Left colon (tissue), 2 donors: ENCODE measurements around the gene COL4A2. TPM values are rescaled to one million over a fixed set of nuclear protein-coding genes. Genes with fewer than 3 reads are reported as not detected.
"Not testable (repeated sequence)": the region's sequence is repeated elsewhere in the genome, so short reads cannot be mapped to it uniquely, and the experiment has no call there.

Source experiments
- ATAC-seq: fragments of 200-7000 bp; cut with Tn5 transposase; one replicate; pipeline ENCODE4 v1.9.1; 2020; ENCODE audit warnings: mild to moderate bottlenecking, moderate library complexity
- DNase-seq, 2 donors: peaks; one replicate each; pipeline ENCODE4 v3.0.0-alpha.2; 2020
- intact Hi-C, 2 donors: fragments of 100-400 bp; cut with DNase I in 1 of 2; cut with micrococcal nuclease in 1 of 2; formaldehyde crosslinking; loops; one replicate each; pipeline versions ENCODE4 v1.11.2 to v1.14.0; 2022; cut with DNase I, micrococcal nuclease
- total RNA-seq, 2 donors: library from RNA; stranded (reverse); fragmentation: NEBNext Ultra II Directional; extraction: Animal tissue kit (Norgen Biotek cat#: 25700); gene quantifications; one replicate each; pipeline ENCODE4 v1.2.1, GENCODE V29; 2021
- donor health status: DM: no; HTN: no; CAD: no.
- donor health status: DM: yes; HTN: yes; CAD: no.

COL4A2 gene
- total RNA-seq, 2 donors from 2014 or later: 35.3 to 79.7 TPM

- intact Hi-C loops, ATAC-seq, DNase-seq: not testable (repeated sequence)
Measured at GRCh38 chr13:110313733-110314132, 6.6 kb downstream of the COL4A2 start.

GRCh38 chr13:110314516-110315245 is 7.6 kb downstream of the COL4A2 start:
- DNase-seq (no peak), ATAC-seq (no peak)
- intact Hi-C loops: no loop called here

- DNase-seq (no peak), ATAC-seq (no peak)
- intact Hi-C loops: no loop called here
Measured at GRCh38 chr13:110316196-110316595, 9.1 kb downstream of the COL4A2 start.

GRCh38 chr13:110317093-110317492 is 10.0 kb downstream of the COL4A2 start:
- intact Hi-C loops: no loop called here
- no peak for DNase-seq
- no peak for ATAC-seq

- ATAC-seq (no peak), DNase-seq (no peak)
- intact Hi-C loops: no loop called here
Measured at GRCh38 chr13:110317496-110318195, 10.6 kb downstream of the COL4A2 start.

GRCh38 chr13:110318920-110319319 is 11.8 kb downstream of the COL4A2 start:
- intact Hi-C loops: no loop called here
- no peak for ATAC-seq

GRCh38 chr13:110319397-110319773 is 12.3 kb downstream of the COL4A2 start:
- no peak for ATAC-seq
- intact Hi-C loops: no loop called here

More at GRCh38 chr13:110318920-110319319, 11.8 kb downstream of the COL4A2 start:
- DNase-seq: no peak

GRCh38 chr13:110319774-110320509 is 12.9 kb downstream of the COL4A2 start:
- no peak for ATAC-seq
- intact Hi-C loops: loop anchor here in 1 of 2 donors (10.0 kb wide), 1 partner anchor 85 kb away; no protein-coding TSS in a partner anchor
- DNase-seq: no peak

More at GRCh38 chr13:110319397-110319773, 12.3 kb downstream of the COL4A2 start:
- no peak for DNase-seq

GRCh38 chr13:110320645-110321044 is 13.6 kb downstream of the COL4A2 start:
- intact Hi-C loops: loop anchor here in 1 of 2 donors (10.0 kb wide), 1 partner anchor 86 kb away; no protein-coding TSS in a partner anchor
- no peak for ATAC-seq
- no peak for DNase-seq

- intact Hi-C loops: loop anchor here in 1 of 2 donors (10.0 kb wide), 1 partner anchor 87 kb away; no protein-coding TSS in a partner anchor
- not testable (repeated sequence) for ATAC-seq, DNase-seq
Measured at GRCh38 chr13:110321573-110321972, 14.5 kb downstream of the COL4A2 start.

GRCh38 chr13:110322126-110322827 is 15.2 kb downstream of the COL4A2 start:
- intact Hi-C loops: loop anchor here in 1 of 2 donors (10.0 kb wide), 1 partner anchor 87 kb away; no protein-coding TSS in a partner anchor
- ATAC-seq: no peak
- DNase-seq: no peak

GRCh38 chr13:110322828-110323171 is 15.7 kb downstream of the COL4A2 start:
- ATAC-seq (no peak), DNase-seq (no peak)
- intact Hi-C loops: loop anchor here in 1 of 2 donors (10.0 kb wide), 1 partner anchor 88 kb away; no protein-coding TSS in a partner anchor

- intact Hi-C loops: loop anchor here in 1 of 2 donors (10.0 kb wide), 1 partner anchor 89 kb away; no protein-coding TSS in a partner anchor
- no peak for ATAC-seq
- no peak for DNase-seq
Measured at GRCh38 chr13:110323172-110323891, 16.2 kb downstream of the COL4A2 start.

- intact Hi-C loops: loop anchor here in 1 of 2 donors (10.0 kb wide), 1 partner anchor 89 kb away; no protein-coding TSS in a partner anchor
- no peak for DNase-seq
- ATAC-seq: no peak
Measured at GRCh38 chr13:110324026-110324749, 17.1 kb downstream of the COL4A2 start.

GRCh38 chr13:110326263-110326904 is 19.3 kb downstream of the COL4A2 start:
- ATAC-seq: no peak
- DNase-seq: no peak
- intact Hi-C loops: loop anchor here in 1 of 2 donors (10.0 kb wide), 1 partner anchor 92 kb away; no protein-coding TSS in a partner anchor

- ATAC-seq (no peak), DNase-seq (no peak)
- intact Hi-C loops: loop anchor here in 1 of 2 donors (10.0 kb wide), 1 partner anchor 92 kb away; no protein-coding TSS in a partner anchor
Measured at GRCh38 chr13:110327051-110327721, 20.1 kb downstream of the COL4A2 start.
